Measurements from ENCODE around the gene PTBP2.
A peak's percentile ranks its signal among the peaks of the same experiment; 100 is the strongest.

PTBP2 gene

DNA sequence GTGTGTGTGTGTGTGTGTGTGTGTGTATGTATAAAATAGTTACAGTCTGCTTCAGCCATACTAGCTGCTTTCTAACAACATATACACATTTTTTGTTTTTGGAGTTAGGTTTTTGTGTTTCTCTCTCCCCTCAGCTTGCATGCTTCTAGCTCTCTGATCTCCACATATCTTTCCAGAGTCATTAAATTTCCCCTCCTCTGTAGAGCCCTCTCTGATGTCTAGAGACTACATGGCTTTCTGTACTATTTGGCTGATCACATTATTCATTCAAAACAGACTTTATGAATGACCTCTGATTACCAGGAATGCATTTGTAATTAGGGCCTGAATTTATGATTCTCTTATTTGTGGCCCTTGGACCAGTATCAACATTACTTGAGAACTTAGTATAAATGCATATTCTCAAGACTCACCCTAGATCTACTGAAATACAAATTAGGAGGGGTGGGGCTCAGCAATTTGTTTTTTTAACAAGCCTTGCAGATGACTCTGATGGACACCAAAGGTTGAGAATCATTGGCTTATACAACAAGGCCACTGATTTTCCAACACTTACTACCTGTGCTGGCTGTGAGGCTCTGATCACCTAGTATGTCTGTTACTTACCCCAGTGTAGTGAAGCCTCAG is 104.5 kb downstream of the PTBP2 start:
- DNase-seq: no peak

DNA sequence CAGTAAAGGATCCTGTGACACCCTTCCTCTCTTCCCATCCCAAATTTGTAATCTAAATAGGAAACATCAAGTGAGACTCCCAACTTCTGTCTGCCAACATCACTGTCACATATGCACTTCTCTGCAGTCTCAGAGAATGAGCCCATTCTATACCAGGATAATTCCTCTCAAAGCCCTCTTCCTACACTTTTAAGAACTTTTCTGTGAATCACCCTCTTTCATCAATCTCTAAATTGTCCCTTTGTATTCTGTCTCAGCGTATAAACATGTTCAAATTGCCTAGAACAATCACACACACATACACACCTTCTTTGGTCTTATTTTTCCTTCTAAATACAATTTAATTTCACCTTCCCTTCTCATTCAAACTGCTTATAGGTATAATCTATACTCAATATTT is 111.8 kb downstream of the PTBP2 start:
- no peak for DNase-seq

- no peak for DNase-seq
Observed at GRCh38 chr1:96834986-96835385, 113.4 kb downstream of the PTBP2 start.

- no peak for DNase-seq
Observed at GRCh38 chr1:96837057-96837780, 115.6 kb downstream of the PTBP2 start.

GRCh38 chr1:96837781-96838216 is 116.2 kb downstream of the PTBP2 start:
- no peak for DNase-seq

DNA sequence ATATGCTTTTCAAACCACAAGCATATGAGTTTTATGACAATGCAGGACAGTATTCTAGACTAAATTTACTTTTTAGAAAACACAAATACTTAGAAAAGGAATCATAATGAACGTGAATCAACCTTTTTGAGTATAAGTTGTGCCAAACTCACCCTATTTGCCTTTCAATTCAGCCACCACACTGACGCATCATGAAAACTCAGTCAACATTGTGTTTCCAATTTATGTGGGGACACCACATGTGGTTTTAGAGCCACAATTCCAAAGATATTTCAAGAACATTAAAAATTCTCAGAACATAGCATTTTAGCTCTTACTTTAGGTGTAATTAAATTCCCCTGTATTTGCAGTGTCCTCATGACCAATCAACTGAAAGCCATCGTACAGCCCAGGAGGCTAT is 118.8 kb downstream of the PTBP2 start:
- no peak for DNase-seq

- no peak for DNase-seq
Observed at GRCh38 chr1:96842215-96842614, 120.6 kb downstream of the PTBP2 start.

- DNase-seq: no peak
Observed at GRCh38 chr1:96843196-96843595, 121.6 kb downstream of the PTBP2 start.

DNA sequence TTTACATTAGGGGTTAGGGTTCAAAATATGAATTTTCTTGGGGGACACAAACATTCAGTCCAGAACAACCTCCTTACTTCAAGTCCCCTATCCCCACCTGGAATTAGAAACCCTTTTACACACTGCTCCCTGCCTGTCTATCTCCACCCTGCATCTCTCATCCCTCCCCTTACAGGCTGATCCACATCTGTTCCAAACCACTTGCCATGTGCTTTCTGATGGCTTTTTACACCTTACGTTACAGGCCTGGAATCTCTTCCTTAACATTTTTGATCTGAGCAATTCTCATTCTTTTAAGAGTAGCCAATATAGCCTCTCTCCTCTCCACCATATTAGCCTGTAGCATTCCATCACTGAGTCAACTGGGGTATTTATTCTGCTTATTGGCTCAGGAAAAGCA is 122.0 kb downstream of the PTBP2 start:
- no peak for DNase-seq

DNA sequence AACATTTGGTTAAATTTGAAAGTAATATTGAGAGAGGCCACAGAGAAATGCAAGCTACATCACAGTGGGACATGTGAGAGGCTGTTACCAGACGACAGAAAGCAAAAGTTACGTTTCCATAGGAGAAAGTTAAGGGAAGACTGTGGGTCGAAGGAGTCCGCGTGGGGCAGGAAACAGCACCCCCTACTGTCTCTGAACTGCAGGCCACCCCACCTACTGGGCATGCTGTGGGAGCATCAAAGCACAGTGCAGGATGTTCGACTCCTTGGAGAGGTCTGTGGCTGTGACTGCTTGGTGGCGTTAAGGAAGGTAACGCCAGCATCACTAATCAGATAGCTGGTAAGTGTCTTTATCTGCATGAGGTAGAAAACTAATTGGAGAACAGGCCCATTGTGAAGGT is 123.9 kb downstream of the PTBP2 start:
- DNase-seq: peak; percentile 1

DNA sequence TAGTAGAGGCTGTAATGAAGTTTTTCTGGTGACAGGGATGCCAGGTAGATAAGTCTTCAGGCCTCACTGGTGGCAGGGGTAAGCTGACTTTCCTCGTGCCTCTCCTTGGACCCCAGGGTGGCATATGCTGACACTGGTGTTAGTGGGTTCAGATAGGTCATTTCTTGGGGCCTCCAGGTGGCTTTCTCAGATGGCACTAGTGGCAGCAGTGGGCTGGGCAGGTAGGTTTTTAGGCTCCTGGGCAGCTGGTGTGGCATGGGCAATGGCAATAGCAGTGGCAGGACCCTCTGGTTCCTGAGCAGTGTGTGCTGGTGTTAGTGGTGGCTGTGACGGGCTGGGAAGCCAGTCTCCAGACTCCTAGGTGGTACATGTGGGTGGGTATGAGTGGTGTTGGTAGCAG is 140.3 kb downstream of the PTBP2 start:
- DNase-seq: no peak

- no peak for DNase-seq
Observed at GRCh38 chr1:96863449-96863848, 141.9 kb downstream of the PTBP2 start.
